K562 (cell line): ENCODE data around the gene ADM5. TPM values are rescaled to one million over a fixed set of nuclear protein-coding genes. Genes with fewer than 3 reads are reported as not detected.

Experiments
- ATAC-seq: fragments of 200-7000 bp; cut with Tn5 transposase; 3 replicates; pipeline ENCODE4 v1.9.1; 2020; ENCODE audit warnings: moderate library complexity
- BruUV-seq: library from RNA; stranded (reverse); fragments of 400-500 nt; replicated peaks from 2 replicates; lab custom pipeline; 2021; lab: Mats Ljungman, UMichigan
- CTCF ChIA-PET: fragments of 300-600 bp; formaldehyde crosslinking; extraction: SDS; loops from one replicate; lab custom pipeline; 2021; ENCODE audit warnings: low intra/inter-chr PET ratio; lab: Yijun Ruan, JAX
- POLR2A ChIA-PET: fragments of 300-600, 350-650 bp; sonication (Branson Sonifier 250); formaldehyde crosslinking; extraction: SDS; loops from one replicate; lab custom pipeline; 2021; ENCODE audit warnings: antibody characterized with exemption, inconsistent platforms; lab: Yijun Ruan, JAX
- DNase-seq, 4 experiments: peaks; one replicate each; pipeline versions ENCODE4 v3.0.0 to v3.0.0-alpha.2; 2011 to 2018; ENCODE audit warnings: low spot score in 3 of 4, mixed read lengths in 3 of 4; ENCODE audit errors: extremely low read depth in 1 of 4
- FAIRE-seq: peaks from 2 replicates; lab custom pipeline; 2011; peaks lifted over from hg19 to GRCh38; lab: Jason Lieb, UNC
- H2AFZ ChIP-seq: 2 replicates; pipeline ENCODE4 v1.6.0; 2011; ENCODE audit warnings: low read depth, low read length, control low read depth, inconsistent platforms
- H3K27ac ChIP-seq: fragments of 200-600 bp; 3 replicates; pipeline ENCODE4 v1.8.0; 2011; ENCODE audit warnings: low read depth, mild to moderate bottlenecking, control low read depth, inconsistent platforms, low read length, moderate library complexity, mixed read lengths; ENCODE audit errors: extremely low read depth
- H3K27me3 ChIP-seq, 2 experiments: fragments of 300-600 bp in 1 of 2; 2 replicates in 1 of 2; 3 replicates in 1 of 2; pipeline versions ENCODE4 v1.6.0 to v1.8.0; 2011; ENCODE audit warnings: inconsistent platforms in 2 of 2, low read length in 2 of 2, mild to moderate bottlenecking in 1 of 2, mixed read lengths in 1 of 2, moderate library complexity in 1 of 2; ENCODE audit not compliant: control insufficient read depth in 2 of 2, insufficient read depth in 2 of 2
- H3K36me3 ChIP-seq: fragments of 300-600 bp; 3 replicates; pipeline ENCODE4 v1.8.0; 2011; ENCODE audit warnings: mild to moderate bottlenecking, low read length, inconsistent platforms; ENCODE audit not compliant: control insufficient read depth, insufficient read depth
- H3K4me1 ChIP-seq, 2 experiments: fragments of 200-600 bp in 1 of 2; replicated peaks in 1 of 2; 2 replicates in 1 of 2; 3 replicates in 1 of 2; pipeline versions ENCODE4 v1.5.1 to v1.8.0; 2011; ENCODE audit warnings: inconsistent platforms in 2 of 2, low read length in 2 of 2, mild to moderate bottlenecking in 1 of 2, mixed read lengths in 1 of 2, moderate library complexity in 1 of 2; ENCODE audit not compliant: control insufficient read depth in 2 of 2, insufficient read depth in 2 of 2
- H3K4me2 ChIP-seq: 2 replicates; pipeline ENCODE4 v1.6.1; 2011; ENCODE audit warnings: low read length, control low read depth, inconsistent platforms, mixed read lengths; ENCODE audit not compliant: insufficient read depth
- H3K4me3 ChIP-seq: fragments of 200-600 bp; sonication (generic), shearing (Covaris generic); 2 replicates; pipeline ENCODE4 v1.5.1; 2016; ENCODE audit warnings: control low read depth, inconsistent platforms
- H3K79me2 ChIP-seq: fragments of 200-600 bp; 3 replicates; pipeline ENCODE4 v1.8.0; 2011; ENCODE audit warnings: low read length, inconsistent platforms; ENCODE audit not compliant: control insufficient read depth, insufficient read depth
- H3K9ac ChIP-seq, 2 experiments: 2 replicates each; pipeline versions ENCODE4 v1.6.0 to v1.6.1; 2011; ENCODE audit warnings: low read depth in 2 of 2, low read length in 2 of 2, control low read depth in 1 of 2, inconsistent platforms in 1 of 2, mild to moderate bottlenecking in 1 of 2, mixed read lengths in 1 of 2; ENCODE audit not compliant: insufficient read depth in 1 of 2
- H3K9me1 ChIP-seq: one replicate; pipeline ENCODE4 v1.6.0; 2011; ENCODE audit warnings: inconsistent platforms, mild to moderate bottlenecking, low read length, moderate library complexity; ENCODE audit not compliant: control insufficient read depth, insufficient read depth
- H3K9me3 ChIP-seq: replicated peaks from 2 replicates; pipeline ENCODE4 v1.5.1; 2011; ENCODE audit warnings: low read depth, low read length, inconsistent platforms; ENCODE audit not compliant: control insufficient read depth, insufficient read depth
- H4K20me1 ChIP-seq: replicated peaks from 2 replicates; pipeline ENCODE4 v1.6.1; 2011; ENCODE audit warnings: low read length, inconsistent platforms, mixed read lengths; ENCODE audit not compliant: control insufficient read depth, insufficient read depth
- BRD4 ChIP-seq: fragments of 200-600 bp; sonication (generic); IDR thresholded peaks from 2 replicates; pipeline ENCODE4 v1.6.1; 2017; ENCODE audit warnings: inconsistent platforms
- FOXK2 ChIP-seq, 2 experiments: fragments of 450-650 bp; IDR thresholded peaks in 1 of 2; conservative IDR thresholded peaks in 1 of 2; 2 replicates each; pipeline ENCODE4 v1.6.1; 2016; ENCODE audit warnings: low read depth in 2 of 2, mild to moderate bottlenecking in 1 of 2
- GTF2E2 ChIP-seq: fragments of 200-800 bp; sonication (Bioruptor generic); IDR thresholded peaks from 2 replicates; pipeline ENCODE4 v1.6.1; 2016; ENCODE audit warnings: missing genetic modification characterization, missing compliant biosample characterization
- PRDM10 ChIP-seq: fragments of 450-650 bp; IDR thresholded peaks from 2 replicates; pipeline ENCODE4 v1.6.1; 2018; ENCODE audit not compliant: partially characterized antibody
- RBFOX2 ChIP-seq: fragments of 200-400 bp; formaldehyde crosslinking; IDR thresholded peaks from 2 replicates; pipeline ENCODE4 v1.6.1; 2017; ENCODE audit warnings: low read depth, mild to moderate bottlenecking, low read length, moderate library complexity
- RBM17 ChIP-seq: fragments of 200-400 bp; formaldehyde crosslinking; IDR thresholded peaks from 2 replicates; pipeline ENCODE4 v1.6.1; 2017; ENCODE audit warnings: low read depth, mild to moderate bottlenecking, low read length, borderline replicate concordance
- TFAP4 ChIP-seq: sonication (generic); formaldehyde crosslinking; IDR thresholded peaks from 2 replicates; pipeline ENCODE4 v1.8.0; 2022; ENCODE audit warnings: missing genetic modification reagents, mild to moderate bottlenecking, moderate library complexity, borderline replicate concordance
- WGBS: fragments of 100-300 bp; shearing (Covaris generic); methylation state at CpG from one replicate; pipeline ENCODE4 v1.1.6; 2016; ENCODE audit warnings: low coverage, mixed read lengths; ENCODE audit not compliant: insufficient coverage; ENCODE audit errors: missing lambda C conversion rate; 5-methylcytosine and 5-hydroxymethylcytosine counted together
- in situ Hi-C: fragments of 300-500 bp; cut with MboI; formaldehyde crosslinking; loops from 4 replicates; pipeline ENCODE4 v1.15.0; 2018; ENCODE audit warnings: inconsistent platforms, mixed read lengths
- intact Hi-C: fragments of 100-400 bp; cut with micrococcal nuclease; formaldehyde crosslinking; loops from 2 replicates; pipeline ENCODE4 v1.14.2; 2022
- polyA plus RNA-seq, 8 experiments: library from polyadenylated mRNA; depleted of rRNA in 4 of 8; stranded (reverse) in 5 of 8; unstranded in 3 of 8; fragments of >200 nt; fragmentation: Nextera tagmentation in 2 of 8; fragmentation: Illumina TruSeq in 1 of 8; extraction: Ambion mirVana in 2 of 8; extraction: Trizol in 1 of 8; gene quantifications; 2 replicates each; pipeline versions ENCODE4 v1.2.1 to v1.2.3, GENCODE V29; 2011 to 2014; ENCODE audit warnings: inconsistent platforms in 1 of 8, missing spikeins in 1 of 8
- total RNA-seq, 7 experiments: library from RNA; depleted of rRNA in 6 of 7; stranded (reverse); fragments of >200 nt in 6 of 7; fragmentation: Illumina TruSeq in 2 of 7; extraction: Trizol in 2 of 7; gene quantifications; 2 replicates each; pipeline versions ENCODE4 v1.2.1 to v1.2.3, GENCODE V29; 2011 to 2021; ENCODE audit warnings: low replicate concordance in 1 of 7

Gene ADM5
- total and polyA plus RNA-seq, 9 of the 15 experiments (the other 6 are each of a cell fraction or from before 2014, with no cell fraction given) = 0.13 to 8.4 (median 2.0) TPM; not detected in 1

GRCh38 chr19:49678985-49679770, 10.2 kb upstream of the ADM5 start:
- DNase-seq (no peak), FAIRE-seq (no peak), ATAC-seq (no peak)
- WGBS = 26% methylated on average over 10 of the region's 12 CpGs
- peaks cover 19% of the 10 kb centered on the region for H4K20me1 ChIP-seq
- peaks cover 50% of the 10 kb centered on the region for H3K36me3 ChIP-seq
- ChIA-PET CTCF (interaction anchor here (1.2 to 1.7 kb wide), 3 partner anchors 82 to 205 kb away, joined by 4 to 5 read pairs (median 5); partner anchors contain the start of gene FLT3LG), POLR2A (interaction anchor here (0.5 to 0.6 kb wide), 2 partner anchors 191 to 335 kb away, joined by 3 read pairs; no protein-coding TSS in a partner anchor)
- peaks cover 52% of the 10 kb centered on the region for H3K79me2 ChIP-seq
- H3K9ac ChIP-seq = peak overlapping the region; percentile 11 to 85; a peak in 3 of 4 replicates
- in situ Hi-C loops (no loop called here), intact Hi-C loops (loop anchor here (1.0 to 5.0 kb wide), 4 partner anchors 88 to 188 kb away; partner anchors contain the start of genes AP2A1 and PNKP)
- no peak overlapping the region for H2AFZ ChIP-seq
- TF ChIP-seq PRDM10 (peak; percentile 65), FOXK2 (conservative IDR thresholded peaks at IDR 0.05 in 1 of 2, IDR thresholded peaks at IDR 0.05 in 1 of 2; ENCODE audit: low read depth in 2 of 2) (no peak), RBM17 (no peak), RBFOX2 (0 out of 2 replicates have a peak, but pooled peaks have one; percentile 26), GTF2E2 (tag) (no peak), TFAP4 (CRISPR knock-in tag) (peak; percentile 27; the same call in 1 of the 2 replicates), BRD4 (no peak)
- no TSS peak for BruUV-seq
- peak overlapping the region; percentile 85; the same call in 1 of the 2 replicates for H3K4me3 ChIP-seq
- peaks cover 3% of the 10 kb centered on the region for H3K9me1 ChIP-seq
- H3K4me1 ChIP-seq = peaks cover 27 to 50% of the 10 kb centered on the region in 2 experiments
- no peaks in the 10 kb centered on the region for H3K27me3 ChIP-seq
- H3K4me2 ChIP-seq = 0 out of 2 replicates have a peak overlapping the region, but pooled peaks have one; percentile 28
- no peaks in the 10 kb centered on the region for H3K9me3 ChIP-seq
- peak overlapping the region; percentile 16; the same call in 1 of the 3 replicates for H3K27ac ChIP-seq
